Measurements from ENCODE around the gene YTHDC1. TPM values are rescaled to one million over a fixed set of nuclear protein-coding genes. Genes with fewer than 3 reads are reported as not detected.
A peak's percentile ranks its signal among the peaks of the same experiment; 100 is the strongest.

YTHDC1 gene
- total RNA-seq (100 to 1,000 TPM in 3 of 7 donors, 10 to 100 TPM in 4; 72.1 to 116 (median 95.0) TPM), polyA plus RNA-seq (10 to 100 TPM; 83.8 to 86.6 TPM)
- long read RNA-seq, donor 1, full-length matches to known transcripts, result 1 of 12 reads
- long read RNA-seq, donor 1, partial matches to known transcripts, result 8 of 12 reads
- long read RNA-seq, donor 1, other reads (novel, unspliced or antisense), result 3 of 12 reads
- long read RNA-seq, donor 2, full-length matches to known transcripts, result 8 of 73 reads
- long read RNA-seq, donor 2, partial matches to known transcripts, result 65 of 73 reads
- long read RNA-seq, donor 2, other reads (novel, unspliced or antisense), result 0 of 73 reads
- long read RNA-seq, donor 3, full-length matches to known transcripts, result 14 of 35 reads
- long read RNA-seq, donor 3, partial matches to known transcripts, result 12 of 35 reads
- long read RNA-seq, donor 3, other reads (novel, unspliced or antisense), result 9 of 35 reads

DNA sequence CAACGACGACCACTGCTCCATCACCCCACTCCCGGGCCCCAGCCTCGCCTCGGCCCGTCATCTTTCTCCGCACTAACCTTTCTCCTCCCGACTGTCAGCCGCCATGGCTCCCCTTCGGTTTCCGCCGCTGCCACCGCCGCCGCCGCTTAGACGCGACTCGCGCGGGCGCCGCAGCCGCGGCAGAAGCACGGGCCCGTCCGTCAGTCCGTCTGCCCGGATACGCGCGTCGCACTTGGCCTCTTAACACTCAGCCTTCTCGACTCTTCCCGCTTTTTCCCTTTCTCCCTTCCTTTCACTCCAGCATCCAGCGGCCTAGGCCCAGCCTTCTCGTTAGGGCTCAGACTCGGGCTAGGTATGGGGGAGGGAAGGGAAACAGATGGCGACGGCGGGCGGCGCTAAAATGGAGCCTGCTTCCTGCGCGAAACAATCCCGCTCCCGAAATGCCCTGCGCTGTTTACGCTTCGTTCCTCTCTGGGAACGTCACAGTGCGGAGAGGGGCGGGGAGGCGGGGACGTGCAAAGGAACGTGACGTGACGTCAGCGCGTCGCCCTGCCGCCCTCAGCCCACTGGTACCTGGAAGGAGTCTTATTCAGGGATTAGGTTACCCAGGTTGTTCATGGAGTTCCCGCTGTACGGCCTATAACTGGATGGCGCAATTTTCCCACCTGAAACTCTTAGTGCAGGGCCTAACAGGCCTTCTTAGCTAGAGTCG is at the start of gene YTHDC1:
Gene YTHDC1 (minus strand): TSS at position 442 of the 712 bp plus-strand sequence. CDS start 337 bp downstream, at position 105.
- peaks cover 8% of the 10 kb centered on the region for H3K4me1 ChIP-seq (ENCODE audit: insufficient read depth)
- H3K27me3 ChIP-seq, result no peaks in the 10 kb centered on the region
- intact Hi-C loops (cut with DNase I), result no loop called here
- H3K4me3 ChIP-seq, result peak within 1 kb of the TSS; percentile 95
- peak; percentile 96 to 98 (median 98) for DNase-seq
- H3K36me3 ChIP-seq, result no peaks in the 10 kb centered on the region
- H3K27ac ChIP-seq, result peak within 1 kb of the TSS; percentile 80 to 94
- H3K9me3 ChIP-seq, result no peaks in the 10 kb centered on the region
- WGBS, 3 donors, result 0 to 1% (median 1%) methylated on average over 67 of the region's 67 CpGs
- TF ChIP-seq POLR2A (IDR thresholded peaks at IDR 0.05) (peak; percentile 99), EP300 (IDR thresholded peaks at IDR 0.05) (no peak), CTCF (IDR thresholded peaks at IDR 0.05) (no peak)

- H3K4me1 ChIP-seq (ENCODE audit: insufficient read depth), result no peaks in the 10 kb centered on the region
- no peak for DNase-seq
- no peak overlapping the region for H3K27ac ChIP-seq
- no peaks in the 10 kb centered on the region for H3K36me3 ChIP-seq
- 90 to 94% (median 92%) methylated on average over 4 of the region's 4 CpGs for WGBS, 3 donors
- TF ChIP-seq POLR2A (IDR thresholded peaks at IDR 0.05) (no peak), CTCF (IDR thresholded peaks at IDR 0.05) (no peak), EP300 (IDR thresholded peaks at IDR 0.05) (no peak)
- intact Hi-C loops (cut with DNase I), result no loop called here
- no peaks in the 10 kb centered on the region for H3K27me3 ChIP-seq
- H3K4me3 ChIP-seq, result no peak overlapping the region
- H3K9me3 ChIP-seq, result no peaks in the 10 kb centered on the region
Measured at GRCh38 chr4:68399306-68399705, 49.4 kb upstream of the YTHDC1 start.

- DNase-seq, result no peak
- TF ChIP-seq EP300 (IDR thresholded peaks at IDR 0.05) (no peak), CTCF (IDR thresholded peaks at IDR 0.05) (no peak), POLR2A (IDR thresholded peaks at IDR 0.05) (no peak)
- H3K36me3 ChIP-seq, result no peaks in the 10 kb centered on the region
- intact Hi-C loops (cut with DNase I), result no loop called here
- H3K4me3 ChIP-seq, result no peak overlapping the region
- no peaks in the 10 kb centered on the region for H3K27me3 ChIP-seq
- H3K27ac ChIP-seq, result no peak overlapping the region
- H3K9me3 ChIP-seq, result no peaks in the 10 kb centered on the region
- H3K4me1 ChIP-seq (ENCODE audit: insufficient read depth), result no peaks in the 10 kb centered on the region
- 95 to 100% (median 98%) methylated on average over 1 of the region's 1 CpG for WGBS, 3 donors
Measured at GRCh38 chr4:68396756-68397155, 46.9 kb upstream of the YTHDC1 start.

GRCh38 chr4:68391436-68391835 is 41.5 kb upstream of the YTHDC1 start:
- intact Hi-C loops (cut with DNase I), result no loop called here
- Histone ChIP-seq H3K9me3 (no peaks in the 10 kb centered on the region), H3K36me3 (no peaks in the 10 kb centered on the region), H3K4me3 (no peak overlapping the region), H3K27ac (no peak overlapping the region), H3K27me3 (no peaks in the 10 kb centered on the region), H3K4me1 (ENCODE audit: insufficient read depth) (no peaks in the 10 kb centered on the region)
- TF ChIP-seq CTCF (IDR thresholded peaks at IDR 0.05) (no peak), POLR2A (IDR thresholded peaks at IDR 0.05) (no peak), EP300 (IDR thresholded peaks at IDR 0.05) (no peak)
- WGBS, 3 donors, result 45 to 52% (median 52%) methylated on average over 3 of the region's 3 CpGs
- DNase-seq, result no peak

All from ovary (tissue), 10 donors.